Breast epithelium (tissue), 3 donors: ENCODE results near the gene DLK1.

Experiments used
- CTCF ChIP-seq, 3 donors: fragments of 450-650 bp; IDR thresholded peaks; one replicate each; pipeline ENCODE4 v1.5.1; 2016 to 2017; ENCODE audit warnings: antibody characterized with exemption in 3 of 3, mild to moderate bottlenecking in 3 of 3, moderate library complexity in 3 of 3
- POLR2A ChIP-seq: fragments of 450-650 bp; IDR thresholded peaks from one replicate; pipeline ENCODE4 v1.6.1; 2016; ENCODE audit warnings: antibody characterized with exemption, mild to moderate bottlenecking, moderate library complexity
- POLR2AphosphoS5 ChIP-seq, 3 donors: sonication (generic); formaldehyde crosslinking; IDR thresholded peaks; one replicate each; pipeline ENCODE4 v1.6.1; 2017; ENCODE audit warnings: antibody characterized with exemption in 3 of 3

- TF ChIP-seq POLR2AphosphoS5 (IDR thresholded peaks at IDR 0.05), result no peak
- TF ChIP-seq CTCF (IDR thresholded peaks at IDR 0.05), result no peak
- TF ChIP-seq POLR2A, result no peak
Observed at GRCh38 chr14:100692859-100693558, 33.7 kb upstream of the DLK1 start.
